NT2/D1 (cell line): ENCODE data around the gene HEG1.

Source experiments
- DNase-seq: peaks from one replicate; pipeline ENCODE4 v3.0.0-alpha.2; 2011; ENCODE audit warnings: low read depth, low spot score
- H3K27me3 ChIP-seq: 2 replicates; pipeline ENCODE4 v1.6.0; 2011; ENCODE audit warnings: mild to moderate bottlenecking; ENCODE audit not compliant: insufficient read length, insufficient read depth
- H3K36me3 ChIP-seq: 2 replicates; pipeline ENCODE4 v1.6.1; 2011; ENCODE audit warnings: mild to moderate bottlenecking, low read length, mixed read lengths; ENCODE audit not compliant: insufficient read depth, insufficient read length
- H3K4me1 ChIP-seq: 2 replicates; pipeline ENCODE4 v1.5.1; 2011; ENCODE audit not compliant: insufficient read depth, insufficient read length
- H3K4me3 ChIP-seq: 2 replicates; pipeline ENCODE4 v1.5.1; 2011; ENCODE audit warnings: low read depth; ENCODE audit not compliant: insufficient read length
- H3K9ac ChIP-seq: 2 replicates; pipeline ENCODE4 v1.6.0; 2011; ENCODE audit warnings: low read depth; ENCODE audit not compliant: insufficient read length
- H3K9me3 ChIP-seq: 2 replicates; pipeline ENCODE4 v1.5.1; 2011; ENCODE audit warnings: mild to moderate bottlenecking, low read length; ENCODE audit not compliant: insufficient read depth
- SUZ12 ChIP-seq: IDR thresholded peaks from 2 replicates; pipeline ENCODE4 v1.6.1; 2011; ENCODE audit not compliant: insufficient read length, insufficient read depth; ENCODE audit errors: extremely low read depth
- YY1 ChIP-seq: IDR thresholded peaks from 2 replicates; pipeline ENCODE4 v1.6.1; 2011; ENCODE audit not compliant: insufficient read length, insufficient read depth
- ZNF274 ChIP-seq: IDR thresholded peaks from 2 replicates; pipeline ENCODE4 v1.6.1; 2011; ENCODE audit warnings: mild to moderate bottlenecking, low read depth, low read length

HEG1 gene

DNA sequence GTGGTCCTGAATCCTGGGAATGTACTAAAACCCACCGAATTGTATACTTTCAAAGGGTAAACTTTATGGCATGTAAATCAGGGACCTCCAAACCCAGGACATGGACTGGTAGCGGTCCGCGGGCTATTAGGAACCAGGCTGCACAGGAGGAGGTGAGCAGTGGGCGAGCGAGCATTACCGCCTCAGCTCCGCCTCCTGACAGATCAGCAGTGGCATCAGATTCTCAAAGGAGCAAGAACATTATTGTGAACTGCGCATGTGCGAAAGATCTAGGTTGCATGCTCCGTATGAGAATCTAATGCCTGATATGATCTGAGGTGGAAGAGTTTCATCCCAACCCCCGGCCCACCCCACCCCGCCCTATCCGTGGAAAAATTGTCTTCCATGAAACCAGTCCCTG is 22.2 kb downstream of the HEG1 start:
- Histone ChIP-seq H3K9me3 (peaks cover 13% of the 10 kb centered on the region), H3K9ac (no peak overlapping the region), H3K4me3 (no peak overlapping the region), H3K4me1 (peaks cover 9% of the 10 kb centered on the region), H3K27me3 (no peaks in the 10 kb centered on the region), H3K36me3 (peaks cover 32% of the 10 kb centered on the region)
- TF ChIP-seq SUZ12, result no peak
- TF ChIP-seq YY1, result no peak
- TF ChIP-seq ZNF274, result no peak
- DNase-seq, result no peak

DNA sequence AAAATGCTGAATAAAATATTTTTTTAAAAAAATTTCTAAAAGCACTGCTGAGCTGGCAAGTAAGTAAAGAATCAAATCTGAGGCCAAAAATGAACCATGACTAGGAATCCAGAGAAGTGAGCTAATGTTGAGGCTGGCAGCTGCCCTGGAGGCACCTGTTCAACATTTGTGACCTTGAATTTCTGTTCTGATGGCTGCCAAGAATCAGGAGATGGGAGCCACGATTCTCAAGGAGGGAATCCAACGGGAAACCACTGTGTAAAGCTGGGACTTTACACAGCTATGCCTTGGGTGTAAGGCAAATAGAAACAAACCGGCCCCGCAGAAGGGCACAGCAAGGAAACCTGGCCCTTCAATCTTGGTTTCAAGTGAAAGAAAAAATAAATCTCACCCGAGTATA is 22.7 kb downstream of the HEG1 start:
- peaks cover 37% of the 10 kb centered on the region for H3K36me3 ChIP-seq
- H3K9ac ChIP-seq, result no peak overlapping the region
- no peak for TF ChIP-seq SUZ12
- no peak for TF ChIP-seq ZNF274
- no peak for TF ChIP-seq YY1
- H3K4me1 ChIP-seq, result peaks cover 6% of the 10 kb centered on the region
- DNase-seq, result no peak
- H3K27me3 ChIP-seq, result no peaks in the 10 kb centered on the region
- no peak overlapping the region for H3K4me3 ChIP-seq
- H3K9me3 ChIP-seq, result peaks cover 13% of the 10 kb centered on the region

DNA sequence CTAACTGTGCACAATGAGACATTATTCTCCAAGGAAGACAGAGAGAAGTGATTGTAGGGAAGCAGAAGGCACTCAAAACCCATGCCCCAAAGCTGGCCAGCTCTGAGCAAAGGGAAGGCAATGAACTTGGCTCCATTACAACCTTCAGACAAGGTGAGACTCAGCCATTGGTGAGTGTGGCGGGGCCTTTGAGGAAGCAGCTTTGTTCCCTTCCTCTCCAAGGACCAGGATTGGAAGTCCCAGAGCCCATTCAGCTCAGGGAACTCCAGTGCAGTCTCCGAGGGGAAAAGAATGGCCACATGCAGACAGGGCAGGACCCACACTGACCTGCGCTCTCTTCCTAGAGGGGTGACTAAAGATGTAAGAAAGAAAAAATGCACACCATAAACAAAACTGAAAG is 23.1 kb downstream of the HEG1 start:
- Histone ChIP-seq H3K4me1 (peaks cover 3% of the 10 kb centered on the region), H3K4me3 (no peak overlapping the region), H3K27me3 (no peaks in the 10 kb centered on the region), H3K9ac (no peak overlapping the region), H3K9me3 (peaks cover 13% of the 10 kb centered on the region), H3K36me3 (peaks cover 41% of the 10 kb centered on the region)
- TF ChIP-seq ZNF274 (no peak), SUZ12 (no peak), YY1 (no peak)
- no peak for DNase-seq

DNA sequence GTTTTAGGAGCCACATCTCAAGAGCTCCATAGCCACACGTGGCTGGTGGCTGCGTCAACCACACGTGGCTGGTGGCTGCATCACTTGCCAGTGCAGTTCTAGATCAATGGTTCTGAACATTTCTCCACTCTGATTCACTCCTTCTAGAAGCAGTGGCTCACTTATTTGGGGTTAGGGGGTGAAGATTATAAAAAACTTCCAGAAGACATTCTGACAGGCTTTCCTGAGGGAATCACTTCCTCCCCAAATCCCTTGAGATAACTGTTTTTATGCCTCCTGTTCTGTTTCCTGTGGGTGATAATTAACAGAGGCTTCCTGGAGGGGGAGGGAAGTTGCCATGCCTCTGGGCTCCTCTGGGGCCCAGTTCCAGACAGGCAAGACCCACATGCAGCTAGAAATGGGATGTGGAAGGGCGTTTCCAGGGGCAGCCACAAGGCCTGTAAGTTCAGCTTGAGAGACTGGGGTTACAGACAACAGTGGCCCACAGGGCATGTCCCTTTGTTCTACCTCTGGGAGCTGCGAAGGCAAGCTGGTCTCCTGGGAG is 23.6 kb downstream of the HEG1 start:
- H3K9me3 ChIP-seq, result peaks cover 13% of the 10 kb centered on the region
- H3K27me3 ChIP-seq, result no peaks in the 10 kb centered on the region
- H3K4me3 ChIP-seq, result no peak overlapping the region
- peaks cover 41% of the 10 kb centered on the region for H3K36me3 ChIP-seq
- no peak for DNase-seq
- no peak for TF ChIP-seq YY1
- no peak for TF ChIP-seq SUZ12
- no peak for TF ChIP-seq ZNF274
- H3K4me1 ChIP-seq, result peaks cover 3% of the 10 kb centered on the region
- H3K9ac ChIP-seq, result no peak overlapping the region

DNA sequence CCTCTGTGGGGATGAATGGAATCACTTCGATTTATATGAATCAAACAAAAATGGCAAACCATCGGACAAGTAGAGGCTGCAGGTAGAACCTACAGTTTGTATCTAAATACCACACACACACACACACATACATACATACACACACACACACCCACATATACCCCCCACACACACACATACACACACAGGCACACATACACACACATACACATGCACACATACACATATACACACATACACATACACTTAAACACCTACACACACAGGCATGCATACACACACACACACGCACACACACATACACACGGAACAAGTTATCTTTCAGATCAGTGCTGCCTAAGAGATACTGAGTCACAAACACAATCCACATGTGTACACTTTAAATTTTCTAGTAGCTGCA is 24.3 kb downstream of the HEG1 start:
- no peak overlapping the region for H3K4me3 ChIP-seq
- H3K9ac ChIP-seq, result no peak overlapping the region
- no peaks in the 10 kb centered on the region for H3K27me3 ChIP-seq
- no peak for DNase-seq
- H3K9me3 ChIP-seq, result peaks cover 13% of the 10 kb centered on the region
- H3K4me1 ChIP-seq, result peaks cover 3% of the 10 kb centered on the region
- TF ChIP-seq SUZ12 (no peak), ZNF274 (no peak), YY1 (no peak)
- peaks cover 45% of the 10 kb centered on the region for H3K36me3 ChIP-seq

DNA sequence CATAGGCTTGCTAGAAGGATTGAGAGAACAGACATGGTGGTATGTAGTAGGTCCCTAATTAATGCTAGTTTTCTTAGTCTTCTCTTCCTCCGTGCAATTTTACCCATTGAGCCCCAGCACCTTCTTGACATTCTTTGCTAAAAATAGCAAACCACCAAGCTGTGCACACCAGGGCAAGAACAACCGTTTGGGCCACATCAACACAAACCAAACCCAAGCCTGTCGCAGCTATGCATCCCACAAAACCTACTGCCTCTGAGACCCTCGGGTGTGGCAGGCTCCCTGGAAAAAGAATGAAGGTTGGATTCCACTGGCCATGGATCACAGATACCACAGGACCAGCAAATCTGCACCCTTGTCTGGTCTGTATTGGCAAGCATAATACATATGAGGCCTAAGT is 27.1 kb downstream of the HEG1 start:
- Histone ChIP-seq H3K4me3 (no peak overlapping the region), H3K27me3 (no peaks in the 10 kb centered on the region), H3K36me3 (peaks cover 69% of the 10 kb centered on the region), H3K9ac (no peak overlapping the region), H3K9me3 (no peaks in the 10 kb centered on the region), H3K4me1 (peaks cover 3% of the 10 kb centered on the region)
- TF ChIP-seq ZNF274 (no peak), YY1 (no peak), SUZ12 (no peak)
- no peak for DNase-seq

DNA sequence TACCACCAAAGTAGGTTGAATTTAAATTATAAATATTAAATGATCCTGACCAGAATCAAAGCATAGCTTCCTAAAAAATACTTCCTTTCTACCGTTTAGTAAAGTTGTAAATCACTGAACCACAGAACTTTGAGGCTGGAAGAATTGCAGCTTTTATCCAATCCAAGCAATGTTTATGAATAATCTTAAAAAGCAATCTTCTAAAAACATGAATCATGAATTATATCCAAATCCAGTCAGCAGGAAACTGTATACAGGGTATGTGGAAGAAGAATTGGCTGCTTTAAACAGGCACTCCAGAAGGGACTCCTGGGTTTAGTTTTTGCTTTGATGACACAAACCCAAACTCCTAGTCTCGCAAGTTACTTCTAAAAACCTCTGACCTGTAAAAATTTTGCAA is 30.2 kb downstream of the HEG1 start:
- no peak overlapping the region for H3K4me3 ChIP-seq
- H3K36me3 ChIP-seq, result peaks cover 74% of the 10 kb centered on the region
- H3K4me1 ChIP-seq, result no peaks in the 10 kb centered on the region
- no peaks in the 10 kb centered on the region for H3K9me3 ChIP-seq
- no peak overlapping the region for H3K9ac ChIP-seq
- DNase-seq, result no peak
- TF ChIP-seq ZNF274 (no peak), YY1 (no peak), SUZ12 (no peak)
- no peaks in the 10 kb centered on the region for H3K27me3 ChIP-seq
